HepG2 (cell line): ENCODE measurements around the gene CEBPB. TPM values are rescaled to one million over a fixed set of nuclear protein-coding genes. Genes with fewer than 3 reads are reported as not detected.

Source experiments
- ATAD3A ChIP-seq: sonication (generic); formaldehyde crosslinking; IDR thresholded peaks from 2 replicates; pipeline ENCODE4 v1.4.0; 2020; ENCODE audit warnings: missing genetic modification reagents
- DPF2 ChIP-seq: sonication (generic); formaldehyde crosslinking; IDR thresholded peaks from 2 replicates; pipeline ENCODE4 v1.4.0; 2020; ENCODE audit warnings: mild to moderate bottlenecking, low read depth, missing genetic modification reagents, borderline replicate concordance
- FOXP4 ChIP-seq: sonication (generic); formaldehyde crosslinking; IDR thresholded peaks from 2 replicates; pipeline ENCODE4 v1.4.0; 2020; ENCODE audit warnings: missing genetic modification reagents
- GPBP1L1 ChIP-seq: sonication (generic); formaldehyde crosslinking; IDR thresholded peaks from 2 replicates; pipeline ENCODE4 v1.5.0; 2020; ENCODE audit warnings: mild to moderate bottlenecking, missing genetic modification reagents
- MLX ChIP-seq: IDR thresholded peaks from 2 replicates; pipeline ENCODE4 v1.6.1; 2016
- PHB2 ChIP-seq: fragments of 450-650 bp; IDR thresholded peaks from 2 replicates; pipeline ENCODE4 v1.6.1; 2018; ENCODE audit not compliant: partially characterized antibody
- SMYD3 ChIP-seq: sonication (generic); formaldehyde crosslinking; IDR thresholded peaks from 2 replicates; pipeline ENCODE4 v1.8.1; 2023; ENCODE audit warnings: mild to moderate bottlenecking, missing genetic modification reagents
- TCF12 ChIP-seq, 2 experiments: fragments of 450-650 bp in 1 of 2; sonication (generic) in 1 of 2; formaldehyde crosslinking in 1 of 2; IDR thresholded peaks; 2 replicates each; pipeline versions ENCODE4 v1.6.1 to v1.8.0; 2017 to 2022; ENCODE audit warnings: antibody characterized with exemption in 1 of 2, mild to moderate bottlenecking in 1 of 2, missing genetic modification reagents in 1 of 2, moderate library complexity in 1 of 2
- TCF7 ChIP-seq: sonication (generic); IDR thresholded peaks from 2 replicates; pipeline ENCODE4 v1.6.1; 2016; ENCODE audit warnings: antibody characterized with exemption, low read depth
- THYN1 ChIP-seq: sonication (generic); formaldehyde crosslinking; IDR thresholded peaks from 2 replicates; pipeline ENCODE4 v1.8.1; 2023; ENCODE audit warnings: low read depth, mild to moderate bottlenecking, moderate library complexity, missing genetic modification reagents, borderline replicate concordance
- ZBTB3 ChIP-seq: sonication (generic); formaldehyde crosslinking; IDR thresholded peaks from 2 replicates; pipeline ENCODE4 v1.4.0; 2020; ENCODE audit warnings: low read depth, mild to moderate bottlenecking, moderate library complexity, missing genetic modification reagents, borderline replicate concordance
- ZFP82 ChIP-seq: sonication (generic); formaldehyde crosslinking; IDR thresholded peaks from 2 replicates; pipeline ENCODE4 v1.5.1; 2020; ENCODE audit warnings: mild to moderate bottlenecking, missing genetic modification reagents, borderline replicate concordance
- ZNF230 ChIP-seq: sonication (generic); formaldehyde crosslinking; IDR thresholded peaks from 2 replicates; pipeline ENCODE4 v1.4.0; 2020; ENCODE audit warnings: mild to moderate bottlenecking, missing genetic modification reagents
- ZNF260 ChIP-seq: sonication (generic); formaldehyde crosslinking; IDR thresholded peaks from 2 replicates; pipeline ENCODE4 v1.4.0; 2020; ENCODE audit warnings: missing genetic modification reagents, low read depth, mild to moderate bottlenecking, borderline replicate concordance
- ZNF264 ChIP-seq: sonication (generic); formaldehyde crosslinking; IDR thresholded peaks from 2 replicates; pipeline ENCODE4 v1.4.0; 2020; ENCODE audit warnings: missing genetic modification reagents
- ZNF441 ChIP-seq: sonication (generic); formaldehyde crosslinking; IDR thresholded peaks from 2 replicates; pipeline ENCODE4 v1.7.0; 2021; ENCODE audit warnings: missing genetic modification reagents, borderline replicate concordance
- ZNF562 ChIP-seq: sonication (generic); formaldehyde crosslinking; IDR thresholded peaks from 2 replicates; pipeline ENCODE4 v1.8.0; 2022; ENCODE audit warnings: missing genetic modification reagents, borderline replicate concordance
- ZNF740 ChIP-seq: sonication (generic); formaldehyde crosslinking; IDR thresholded peaks from 2 replicates; pipeline ENCODE4 v1.4.0; 2020; ENCODE audit warnings: missing genetic modification reagents
- ZNF878 ChIP-seq: sonication (generic); formaldehyde crosslinking; IDR thresholded peaks from 2 replicates; pipeline ENCODE4 v1.8.1; 2023; ENCODE audit warnings: mild to moderate bottlenecking, missing genetic modification reagents, moderate library complexity
- polyA plus RNA-seq, 8 experiments: library from polyadenylated mRNA; depleted of rRNA in 3 of 8; stranded (reverse) in 7 of 8; unstranded in 1 of 8; fragments of >200 nt; fragmentation: Illumina TruSeq in 4 of 8; extraction: Trizol in 4 of 8; gene quantifications; 2 replicates each; pipeline versions ENCODE4 v1.2.1 to v1.2.3, GENCODE V29; 2011 to 2016; ENCODE audit warnings: low read depth in 4 of 8, missing spikeins in 1 of 8, mixed read lengths in 1 of 8; ENCODE audit not compliant: insufficient read depth in 1 of 8
- total RNA-seq, 5 experiments: library from RNA; depleted of rRNA; stranded (reverse); fragments of >200 nt; fragmentation: Illumina TruSeq; extraction: Trizol; gene quantifications; 2 replicates each; pipeline ENCODE4 v1.2.3, GENCODE V29; 2016; ENCODE audit warnings: low read depth in 1 of 5
- TF ChIP-seq, protein P1 (sequence below): sonication (generic); formaldehyde crosslinking; IDR thresholded peaks from 2 replicates; pipeline ENCODE4 v1.5.0; 2020; ENCODE audit warnings: missing genetic modification reagents, mild to moderate bottlenecking, borderline replicate concordance
- TF ChIP-seq, protein P2 (sequence below): sonication (generic); formaldehyde crosslinking; IDR thresholded peaks from 2 replicates; pipeline ENCODE4 v1.4.0; 2020; ENCODE audit warnings: missing genetic modification reagents, low read depth, mild to moderate bottlenecking, borderline replicate concordance

CEBPB gene
- total and polyA plus RNA-seq, 2 of the 13 experiments (the other 11 are each of a cell fraction or from before 2014, with no cell fraction given) = 18.5 to 28.2 TPM

DNA sequence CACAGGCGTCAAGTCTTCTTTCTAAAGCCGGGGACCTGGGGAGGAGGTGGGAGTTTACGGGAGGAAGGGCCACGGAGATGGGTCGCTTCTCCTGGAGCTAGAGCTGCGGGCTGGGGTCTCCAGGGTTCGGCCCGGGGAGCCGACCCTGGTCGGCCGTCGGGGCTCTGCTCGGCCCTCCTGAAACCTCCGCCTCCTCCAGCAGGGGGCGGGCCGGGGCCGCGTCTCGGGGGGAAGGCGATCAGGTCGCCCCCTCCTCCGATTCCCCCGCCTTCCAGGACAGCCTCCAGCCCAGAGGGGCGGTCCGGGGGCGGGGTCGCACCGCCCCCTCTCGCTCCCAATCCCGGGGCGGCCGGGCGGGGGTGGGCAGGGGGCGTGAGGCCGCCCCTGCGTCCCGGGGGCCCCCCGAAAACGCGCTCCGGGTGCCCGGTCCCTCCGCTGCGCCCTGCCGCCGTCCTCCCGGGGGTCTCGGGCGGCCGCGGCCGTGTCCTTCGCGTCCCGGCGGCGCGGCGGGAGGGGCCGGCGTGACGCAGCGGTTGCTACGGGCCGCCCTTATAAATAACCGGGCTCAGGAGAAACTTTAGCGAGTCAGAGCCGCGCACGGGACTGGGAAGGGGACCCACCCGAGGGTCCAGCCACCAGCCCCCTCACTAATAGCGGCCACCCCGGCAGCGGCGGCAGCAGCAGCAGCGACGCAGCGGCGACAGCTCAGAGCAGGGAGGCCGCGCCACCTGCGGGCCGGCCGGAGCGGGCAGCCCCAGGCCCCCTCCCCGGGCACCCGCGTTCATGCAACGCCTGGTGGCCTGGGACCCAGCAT lies at the start of gene CEBPB (continued):
- TF ChIP-seq GPBP1L1 (CRISPR knock-in tag) (no peak), TCF12 (IDR thresholded peaks at IDR 0.05) (no peak), TCF12 (CRISPR knock-in tag; IDR thresholded peaks at IDR 0.05) (peak; percentile 72), ZFP82 (CRISPR knock-in tag) (no peak; the same call in 1 of the 2 replicates), DPF2 (no peak), TCF7 (0 out of 2 replicates have a peak, but pooled peaks have one; percentile 19), ZNF740 (CRISPR knock-in tag) (peak; percentile 45; the same call in 1 of the 2 replicates), ZBTB3 (CRISPR knock-in tag) (no peak), ATAD3A (0 out of 2 replicates have a peak, but pooled peaks have one; percentile 80), ZNF562 (CRISPR knock-in tag) (no peak; the same call in 1 of the 2 replicates), THYN1 (peak; percentile 16; the same call in 1 of the 2 replicates), ZNF264 (CRISPR knock-in tag) (peak; percentile 72; the same call in 1 of the 2 replicates), MLX (CRISPR knock-in tag) (0 out of 2 replicates have a peak, but pooled peaks have one; percentile 20), PHB2 (no peak), ZNF878 (CRISPR knock-in tag) (peak; percentile 98), SMYD3 (CRISPR knock-in tag) (peak; percentile 53; the same call in 1 of the 2 replicates), ZNF260 (CRISPR knock-in tag) (no peak), ZNF230 (CRISPR knock-in tag) (no peak), ZNF441 (CRISPR knock-in tag) (peak; percentile 85; the same call in 1 of the 2 replicates), FOXP4 (CRISPR knock-in tag) (peak; percentile 50)
- TF ChIP-seq, protein P1, sequence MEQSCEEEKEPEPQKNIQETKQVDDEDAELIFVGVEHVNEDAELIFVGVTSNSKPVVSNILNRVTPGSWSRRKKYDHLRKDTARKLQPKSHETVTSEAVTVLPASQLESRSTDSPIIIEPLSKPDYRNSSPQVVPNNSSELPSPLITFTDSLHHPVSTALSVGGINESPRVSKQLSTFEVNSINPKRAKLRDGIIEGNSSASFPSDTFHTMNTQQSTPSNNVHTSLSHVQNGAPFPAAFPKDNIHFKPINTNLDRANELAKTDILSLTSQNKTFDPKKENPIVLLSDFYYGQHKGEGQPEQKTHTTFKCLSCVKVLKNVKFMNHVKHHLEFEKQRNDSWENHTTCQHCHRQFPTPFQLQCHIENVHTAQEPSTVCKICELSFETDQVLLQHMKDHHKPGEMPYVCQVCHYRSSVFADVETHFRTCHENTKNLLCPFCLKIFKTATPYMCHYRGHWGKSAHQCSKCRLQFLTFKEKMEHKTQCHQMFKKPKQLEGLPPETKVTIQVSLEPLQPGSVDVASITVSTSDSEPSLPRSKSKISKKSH (CRISPR knock-in tag) = no peak
- TF ChIP-seq, protein P2, sequence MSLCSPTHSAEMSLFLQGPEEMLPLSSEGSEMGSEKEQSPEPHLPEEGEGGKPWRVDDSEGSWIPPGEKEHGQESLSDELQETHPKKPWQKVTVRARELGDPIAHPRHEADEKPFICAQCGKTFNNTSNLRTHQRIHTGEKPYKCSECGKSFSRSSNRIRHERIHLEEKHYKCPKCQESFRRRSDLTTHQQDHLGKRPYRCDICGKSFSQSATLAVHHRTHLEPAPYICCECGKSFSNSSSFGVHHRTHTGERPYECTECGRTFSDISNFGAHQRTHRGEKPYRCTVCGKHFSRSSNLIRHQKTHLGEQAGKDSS (CRISPR knock-in tag) = 0 out of 2 replicates have a peak, but pooled peaks have one; percentile 1
